ENCODE results near the gene WRNIP1. TPM values are rescaled to one million over a fixed set of nuclear protein-coding genes. Genes with fewer than 3 reads are reported as not detected.

Gene WRNIP1
- total RNA-seq, 1 experiment from 2014 or later, result 63.4 TPM

Other genes starting within 250 kb of the WRNIP1 start
- 0.10 and 0.48 TPM in 2 replicates for gene MYLK4, start 14.5 kb upstream of the WRNIP1 start, total RNA-seq (2014; rRNA removed; shearing (Covaris generic))
- gene SERPINB1, start 76.5 kb downstream of the WRNIP1 start, total RNA-seq (2014; rRNA removed; shearing (Covaris generic)), result 26.9 and 38.9 TPM in 2 replicates
- gene SERPINB9, start 137.9 kb downstream of the WRNIP1 start, total RNA-seq (2014; rRNA removed; shearing (Covaris generic)), result not detected in 2 replicates
- 107 and 115 TPM in 2 replicates for gene SERPINB6, start 206.2 kb downstream of the WRNIP1 start, total RNA-seq (2014; rRNA removed; shearing (Covaris generic))
- 119 and 124 TPM in 2 replicates for gene NQO2, start 234.5 kb downstream of the WRNIP1 start, total RNA-seq (2014; rRNA removed; shearing (Covaris generic))

All from H4 (cell line).